ENCODE results near the gene CCDC27.

The CCDC27 gene

DNA sequence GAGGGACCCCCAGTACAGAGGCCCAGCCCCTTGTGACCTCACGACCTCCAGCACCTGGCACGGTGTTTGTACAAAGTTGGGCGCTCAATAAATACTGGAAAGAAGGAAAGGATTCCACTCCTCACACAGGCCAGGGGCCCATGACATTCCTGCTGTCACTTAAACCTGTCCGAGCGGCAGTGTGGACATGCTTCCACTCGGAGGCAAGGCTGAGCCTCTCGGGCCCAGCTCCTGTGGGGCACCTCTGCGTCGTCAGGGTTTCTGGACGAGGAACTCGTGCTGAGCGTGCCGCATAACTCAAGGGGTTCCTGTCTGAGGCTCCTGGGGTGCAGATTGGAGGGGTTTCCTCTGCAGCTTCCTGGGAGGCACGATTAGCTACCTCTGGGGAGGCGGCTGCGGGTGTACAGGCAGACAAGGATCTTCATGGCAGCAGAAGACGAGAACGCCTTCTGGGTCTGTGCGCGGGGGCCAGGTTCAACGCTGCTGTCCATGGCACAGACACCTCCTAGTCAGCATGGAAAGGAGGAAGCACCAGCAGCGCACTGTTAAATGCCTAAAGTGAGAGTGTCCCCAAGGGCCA is 16.7 kb downstream of the CCDC27 start:
- Mint-ChIP-seq H3K4me1 (peaks cover 8% of the 10 kb centered on the region), H3K36me3 (ENCODE audit: low read depth) (no peaks in the 10 kb centered on the region), H3K27me3 (ENCODE audit: low read depth) (peaks cover 23% of the 10 kb centered on the region), H3K4me3 (no peak overlapping the region), H3K9me3 (peaks cover 5% of the 10 kb centered on the region), H3K27ac (no peak overlapping the region)
- TF ChIP-seq, protein P1, sequence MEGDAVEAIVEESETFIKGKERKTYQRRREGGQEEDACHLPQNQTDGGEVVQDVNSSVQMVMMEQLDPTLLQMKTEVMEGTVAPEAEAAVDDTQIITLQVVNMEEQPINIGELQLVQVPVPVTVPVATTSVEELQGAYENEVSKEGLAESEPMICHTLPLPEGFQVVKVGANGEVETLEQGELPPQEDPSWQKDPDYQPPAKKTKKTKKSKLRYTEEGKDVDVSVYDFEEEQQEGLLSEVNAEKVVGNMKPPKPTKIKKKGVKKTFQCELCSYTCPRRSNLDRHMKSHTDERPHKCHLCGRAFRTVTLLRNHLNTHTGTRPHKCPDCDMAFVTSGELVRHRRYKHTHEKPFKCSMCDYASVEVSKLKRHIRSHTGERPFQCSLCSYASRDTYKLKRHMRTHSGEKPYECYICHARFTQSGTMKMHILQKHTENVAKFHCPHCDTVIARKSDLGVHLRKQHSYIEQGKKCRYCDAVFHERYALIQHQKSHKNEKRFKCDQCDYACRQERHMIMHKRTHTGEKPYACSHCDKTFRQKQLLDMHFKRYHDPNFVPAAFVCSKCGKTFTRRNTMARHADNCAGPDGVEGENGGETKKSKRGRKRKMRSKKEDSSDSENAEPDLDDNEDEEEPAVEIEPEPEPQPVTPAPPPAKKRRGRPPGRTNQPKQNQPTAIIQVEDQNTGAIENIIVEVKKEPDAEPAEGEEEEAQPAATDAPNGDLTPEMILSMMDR (IDR thresholded peaks at IDR 0.05; ENCODE audit: unreplicated experiment in 3 of 3) = no peak

DNA sequence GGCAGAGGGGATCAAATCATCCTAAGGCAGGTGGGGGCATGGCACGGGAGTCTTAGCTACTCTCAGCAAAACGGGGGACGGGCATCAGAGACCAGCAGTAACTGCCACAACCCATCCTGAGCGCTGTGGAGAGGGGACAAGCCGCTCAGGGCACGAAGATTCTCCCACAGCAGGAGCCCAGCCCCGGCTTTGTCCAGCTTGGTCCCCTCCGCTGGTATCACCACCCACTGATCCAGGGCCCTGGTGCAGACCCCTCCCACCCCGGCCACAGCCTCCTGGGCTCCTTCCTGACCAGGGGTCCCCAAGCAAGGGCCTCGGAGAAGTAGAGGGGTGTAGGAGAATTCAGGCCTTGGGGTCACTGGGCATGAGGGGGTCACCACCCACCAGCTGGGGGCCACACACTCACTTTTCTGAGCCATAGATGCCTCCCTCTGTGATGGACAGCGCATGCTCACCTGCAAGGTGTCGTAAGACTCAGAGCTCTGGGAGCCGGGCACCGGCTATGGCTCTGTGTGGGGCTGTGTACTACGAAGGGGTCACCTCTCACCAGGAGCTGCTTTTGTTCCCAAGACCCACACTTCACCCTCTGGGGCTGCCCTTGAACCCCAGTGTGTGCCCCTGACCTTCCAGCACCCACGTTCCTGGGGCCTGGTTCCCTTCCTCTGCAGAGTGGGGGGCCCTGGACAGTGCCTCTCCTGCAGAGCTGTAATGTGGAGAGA is 18.0 kb downstream of the CCDC27 start:
- Mint-ChIP-seq H3K27me3 (ENCODE audit: low read depth) (peaks cover 19% of the 10 kb centered on the region), H3K36me3 (ENCODE audit: low read depth) (no peaks in the 10 kb centered on the region), H3K4me3 (peak overlapping the region; percentile 74 to 80 (median 75)), H3K27ac (no peak overlapping the region), H3K4me1 (peaks cover 14% of the 10 kb centered on the region), H3K9me3 (peaks cover 5% of the 10 kb centered on the region)
- TF ChIP-seq, protein P1 (IDR thresholded peaks at IDR 0.05; ENCODE audit: unreplicated experiment in 3 of 3) = no peak

DNA sequence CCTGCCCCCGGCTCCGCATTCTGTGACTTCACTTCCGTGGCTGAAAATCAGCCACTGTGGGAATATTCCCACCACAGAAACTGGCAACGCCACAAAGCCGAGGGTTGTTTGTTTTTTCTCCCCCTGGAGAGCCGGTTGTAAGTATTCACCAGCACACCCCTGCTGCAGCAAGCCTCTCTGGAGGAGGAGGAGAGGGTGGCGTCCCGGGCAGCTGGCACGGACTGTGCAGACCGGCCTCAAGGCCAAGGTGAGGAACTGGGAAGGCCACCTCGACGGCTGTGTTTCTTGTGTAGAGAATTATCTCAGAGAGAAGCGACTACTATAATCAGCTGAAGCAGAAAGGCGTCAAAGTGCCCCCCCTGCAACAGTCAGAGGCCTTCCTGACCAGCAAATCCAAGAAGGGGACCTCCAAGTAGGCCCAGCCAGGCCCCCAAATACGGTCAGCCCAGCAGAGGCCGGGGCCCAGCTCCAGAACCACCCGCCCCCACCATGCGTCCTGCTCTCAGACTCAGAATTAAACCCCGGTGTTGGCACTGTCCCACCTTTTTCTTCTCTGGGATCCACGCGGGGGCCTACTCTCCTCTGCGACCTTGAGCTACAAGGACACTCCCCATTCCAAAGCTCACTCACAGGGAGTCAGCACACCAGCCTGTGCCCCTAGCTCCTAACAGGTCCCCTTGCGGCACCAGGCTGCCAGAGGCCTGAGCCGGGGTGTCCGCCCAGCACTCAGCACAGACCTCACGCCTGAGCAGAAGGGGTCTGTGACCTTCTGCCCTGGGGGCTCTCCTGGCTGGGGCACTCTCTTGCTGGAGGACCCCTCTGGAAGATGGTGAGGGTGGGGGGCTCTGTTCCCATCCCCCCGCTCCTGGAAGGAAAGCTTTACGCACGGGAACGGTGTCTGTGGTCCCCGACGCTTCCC is 19.1 kb downstream of the CCDC27 start:
- no peaks in the 10 kb centered on the region for H3K36me3 Mint-ChIP-seq (ENCODE audit: low read depth)
- TF ChIP-seq, protein P1 (IDR thresholded peaks at IDR 0.05; ENCODE audit: unreplicated experiment in 3 of 3) = no peak
- H3K9me3 Mint-ChIP-seq = peaks cover under 1% of the 10 kb centered on the region
- no peak overlapping the region for H3K27ac Mint-ChIP-seq
- peaks cover 16% of the 10 kb centered on the region for H3K4me1 Mint-ChIP-seq
- peaks cover 9% of the 10 kb centered on the region for H3K27me3 Mint-ChIP-seq (ENCODE audit: low read depth)
- peak overlapping the region; percentile 74 to 80 (median 75) for H3K4me3 Mint-ChIP-seq

DNA sequence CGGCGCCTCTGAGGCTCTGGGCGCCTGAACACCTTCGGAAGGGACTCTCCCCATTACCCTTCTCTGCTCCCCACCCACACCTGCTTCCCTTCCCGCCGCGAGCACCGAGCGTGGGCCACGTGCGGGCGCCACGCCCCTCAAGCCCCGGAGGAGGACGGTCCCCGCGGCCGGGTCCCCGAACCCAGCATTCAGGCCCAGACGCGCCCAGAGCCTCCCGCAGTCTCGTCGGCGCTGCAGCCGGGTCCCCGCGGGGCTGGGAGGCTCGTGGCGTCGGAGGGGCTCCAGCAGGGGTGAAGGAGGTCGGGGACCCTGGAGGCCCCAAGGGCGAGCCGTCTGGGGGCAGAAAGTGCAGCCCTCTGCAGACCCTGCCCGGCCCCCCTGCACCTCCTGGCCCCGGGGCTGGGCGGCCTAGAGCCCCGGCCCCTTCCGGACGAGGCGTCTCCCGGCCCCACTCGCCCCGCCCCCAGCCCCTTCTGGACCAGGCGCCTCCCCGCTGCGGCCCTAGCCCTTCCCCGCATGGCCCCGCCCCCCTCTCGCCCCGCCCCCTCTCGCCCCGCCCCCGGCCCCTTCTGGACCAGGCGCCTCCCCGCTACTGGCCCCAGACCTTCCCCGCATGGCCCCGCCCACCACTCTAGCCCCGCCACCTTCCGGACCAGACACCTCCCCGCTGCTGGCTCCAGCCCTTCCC is 19.9 kb downstream of the CCDC27 start:
- Mint-ChIP-seq H3K9me3 (no peaks in the 10 kb centered on the region), H3K36me3 (ENCODE audit: low read depth) (no peaks in the 10 kb centered on the region), H3K4me1 (peaks cover 16% of the 10 kb centered on the region), H3K4me3 (peak overlapping the region; percentile 47 to 80 (median 74)), H3K27ac (no peak overlapping the region), H3K27me3 (ENCODE audit: low read depth) (peaks cover 8% of the 10 kb centered on the region)
- TF ChIP-seq, protein P1 (IDR thresholded peaks at IDR 0.05; ENCODE audit: unreplicated experiment in 3 of 3) = no peak

DNA sequence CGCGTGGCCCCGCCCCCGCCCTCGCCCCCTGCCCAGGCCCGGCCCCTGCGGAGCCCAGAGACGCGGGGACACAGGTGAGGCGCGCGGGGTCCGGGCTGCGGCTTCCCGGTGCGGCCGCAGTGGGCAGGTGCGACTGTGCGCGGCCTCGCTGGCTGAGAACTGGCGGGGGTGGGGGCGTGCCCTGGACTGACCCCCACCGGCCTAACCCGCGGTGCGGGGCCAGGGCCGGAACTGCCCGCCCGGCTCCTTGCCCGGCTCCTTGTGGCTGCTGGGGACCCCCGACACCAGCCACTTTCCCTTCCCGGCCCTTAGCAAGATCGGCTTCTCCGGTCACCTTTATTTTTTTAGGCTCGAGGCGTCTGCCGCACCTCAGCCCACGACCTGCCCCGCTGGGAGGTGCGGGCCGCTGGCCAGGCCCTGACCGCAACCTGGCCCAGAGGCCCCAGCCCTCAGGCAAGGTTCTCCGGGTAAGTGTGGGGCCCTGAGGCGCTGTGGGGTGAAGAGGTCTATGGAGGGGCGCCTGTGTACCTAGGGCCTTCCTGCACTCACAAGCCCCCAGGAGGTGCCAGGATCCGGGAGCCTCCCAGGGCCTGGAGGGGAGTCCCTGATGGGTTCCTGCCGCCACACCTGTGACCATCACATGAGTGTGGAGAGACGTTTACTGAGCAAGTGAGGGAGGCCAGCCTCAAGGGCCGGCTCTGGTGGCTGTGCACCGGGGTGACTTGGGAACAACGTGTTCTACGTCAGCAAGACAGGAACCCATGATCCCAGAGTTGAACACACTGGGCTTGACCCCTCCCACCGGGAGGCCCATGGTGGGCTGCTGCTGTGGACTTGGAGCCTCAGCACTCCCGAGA is 20.7 kb downstream of the CCDC27 start, which contains the start of gene SMIM1:
Gene SMIM1, plus strand, starts transcription at position 35 of the 857 bp plus-strand sequence. CDS start 2,625 bp downstream, outside the sequence.
- Mint-ChIP-seq H3K9me3 (no peaks in the 10 kb centered on the region), H3K4me3 (peak within 1 kb of the TSS; percentile 54 to 80 (median 74)), H3K4me1 (peaks cover 16% of the 10 kb centered on the region), H3K36me3 (ENCODE audit: low read depth) (no peaks in the 10 kb centered on the region), H3K27me3 (ENCODE audit: low read depth) (peaks cover 8% of the 10 kb centered on the region), H3K27ac (peak within 1 kb of the TSS; percentile 39 to 59 (median 48))
- TF ChIP-seq, protein P1 (IDR thresholded peaks at IDR 0.05; ENCODE audit: unreplicated experiment in 3 of 3) = no peak
